AG04449 (cell line): ENCODE data around the gene SHC4.
A peak's percentile ranks its signal among the peaks of the same experiment; 100 is the strongest.

Source experiments
- CTCF ChIA-PET: fragments of 350-600 bp; formaldehyde crosslinking; extraction: SDS; loops from one replicate; lab custom pipeline; 2021; ENCODE audit warnings: antibody characterized with exemption; lab: Yijun Ruan, JAX
- POLR2A ChIA-PET: fragments of 400-600, 350-600 bp; formaldehyde crosslinking; extraction: SDS; loops from one replicate; lab custom pipeline; 2020; ENCODE audit warnings: antibody characterized with exemption, inconsistent platforms; lab: Yijun Ruan, JAX
- DNase-seq: peaks from one replicate; pipeline ENCODE4 v3.0.0-alpha.2; 2010; ENCODE audit warnings: low read depth, low spot score
- H3K4me3 ChIP-seq: 2 replicates; pipeline ENCODE4 v1.5.1; 2011; ENCODE audit warnings: low read depth, mild to moderate bottlenecking, control low read depth, low read length
- CTCF ChIP-seq: IDR thresholded peaks from one replicate; pipeline ENCODE4 v1.5.1; 2011; ENCODE audit warnings: mild to moderate bottlenecking, moderate library complexity, low read length, control low read depth, inconsistent platforms; ENCODE audit not compliant: insufficient read depth; ENCODE audit errors: missing control alignments

The SHC4 gene

GRCh38 chr15:48802257-48802656, 161.5 kb downstream of the SHC4 start:
- CTCF ChIA-PET = interaction anchor here (0.9 to 2.7 kb wide), 14 partner anchors 9 to 444 kb away, joined by 3 to 25 read pairs (median 6); partner anchors contain the start of gene CEP152
- no peak for TF ChIP-seq CTCF
- H3K4me3 ChIP-seq = no peak overlapping the region
- POLR2A ChIA-PET = interaction anchor here (0.6 to 1.6 kb wide), 2 partner anchors 157 to 161 kb away, joined by 3 to 4 read pairs; partner anchors contain the start of gene FBN1
- no peak for DNase-seq

GRCh38 chr15:48800811-48801455, 162.8 kb downstream of the SHC4 start:
- no peak overlapping the region for H3K4me3 ChIP-seq
- peak; percentile 10 for TF ChIP-seq CTCF
- CTCF ChIA-PET = interaction anchor here (0.8 to 2.9 kb wide), 31 partner anchors 10 to 443 kb away, joined by 3 to 25 read pairs (median 4); partner anchors contain the start of genes CEP152 and FBN1
- POLR2A ChIA-PET = interaction anchor here (1.6 kb wide), 1 partner anchor 156 kb away, joined by 4 read pairs; the partner anchor contains the start of gene FBN1
- no peak for DNase-seq

GRCh38 chr15:48800245-48800644, 163.5 kb downstream of the SHC4 start:
- H3K4me3 ChIP-seq = no peak overlapping the region
- no peak for TF ChIP-seq CTCF
- POLR2A ChIA-PET = interaction anchor here (0.9 kb wide), 1 partner anchor 155 kb away, joined by 3 read pairs; the partner anchor contains the start of gene FBN1
- CTCF ChIA-PET = interaction anchor here (1.1 to 2.9 kb wide), 4 partner anchors 10 to 24 kb away, joined by 3 to 19 read pairs (median 9); partner anchors contain the start of gene CEP152
- DNase-seq = no peak

GRCh38 chr15:48798319-48798718, 165.4 kb downstream of the SHC4 start:
- no peak overlapping the region for H3K4me3 ChIP-seq
- POLR2A ChIA-PET = no interaction called here
- CTCF ChIA-PET = interaction anchor here (1.4 kb wide), 1 partner anchor 11 kb away, joined by 6 read pairs; no protein-coding TSS in a partner anchor
- no peak for DNase-seq
- TF ChIP-seq CTCF = no peak

GRCh38 chr15:48796930-48797329, 166.8 kb downstream of the SHC4 start:
- CTCF ChIA-PET = no interaction called here
- POLR2A ChIA-PET = no interaction called here
- DNase-seq = no peak

More at GRCh38 chr15:48796930-48797329, 166.8 kb downstream of the SHC4 start:
- no peak overlapping the region for H3K4me3 ChIP-seq
- TF ChIP-seq CTCF = no peak
